MG63 (cell line): Measurements from ENCODE around the gene GRID2. TPM values are rescaled to one million over a fixed set of nuclear protein-coding genes. Genes with fewer than 3 reads are reported as not detected.

ENCODE experiments used
- DNase-seq: peaks from one replicate; pipeline ENCODE4 v3.0.0-alpha.2; 2020
- H3K27me3 ChIP-seq: fragments of 250-450 bp; sonication (Bioruptor Pico); 2 replicates; pipeline ENCODE4 v1.5.1; 2020; ENCODE audit warnings: mild to moderate bottlenecking, moderate library complexity
- H3K36me3 ChIP-seq: fragments of 250-450 bp; sonication (Bioruptor Pico); 2 replicates; pipeline ENCODE4 v1.5.1; 2020; ENCODE audit warnings: mild to moderate bottlenecking, moderate library complexity
- H3K4me3 ChIP-seq: fragments of 250-450 bp; sonication (Bioruptor Pico); 2 replicates; pipeline ENCODE4 v1.5.1; 2020; ENCODE audit warnings: mild to moderate bottlenecking, moderate library complexity
- H3K9me3 ChIP-seq: fragments of 250-450 bp; sonication (Bioruptor Pico); 2 replicates; pipeline ENCODE4 v1.5.1; 2020; ENCODE audit warnings: mild to moderate bottlenecking, moderate library complexity
- total RNA-seq: library from RNA; depleted of rRNA; stranded (reverse); fragments of >200 nt; shearing (Covaris generic); gene quantifications from 2 replicates; pipeline ENCODE4 v1.2.3, GENCODE V29; 2014; ENCODE audit warnings: low replicate concordance

The GRID2 gene
- total RNA-seq, 1 experiment from 2014 or later = not detected

DNA sequence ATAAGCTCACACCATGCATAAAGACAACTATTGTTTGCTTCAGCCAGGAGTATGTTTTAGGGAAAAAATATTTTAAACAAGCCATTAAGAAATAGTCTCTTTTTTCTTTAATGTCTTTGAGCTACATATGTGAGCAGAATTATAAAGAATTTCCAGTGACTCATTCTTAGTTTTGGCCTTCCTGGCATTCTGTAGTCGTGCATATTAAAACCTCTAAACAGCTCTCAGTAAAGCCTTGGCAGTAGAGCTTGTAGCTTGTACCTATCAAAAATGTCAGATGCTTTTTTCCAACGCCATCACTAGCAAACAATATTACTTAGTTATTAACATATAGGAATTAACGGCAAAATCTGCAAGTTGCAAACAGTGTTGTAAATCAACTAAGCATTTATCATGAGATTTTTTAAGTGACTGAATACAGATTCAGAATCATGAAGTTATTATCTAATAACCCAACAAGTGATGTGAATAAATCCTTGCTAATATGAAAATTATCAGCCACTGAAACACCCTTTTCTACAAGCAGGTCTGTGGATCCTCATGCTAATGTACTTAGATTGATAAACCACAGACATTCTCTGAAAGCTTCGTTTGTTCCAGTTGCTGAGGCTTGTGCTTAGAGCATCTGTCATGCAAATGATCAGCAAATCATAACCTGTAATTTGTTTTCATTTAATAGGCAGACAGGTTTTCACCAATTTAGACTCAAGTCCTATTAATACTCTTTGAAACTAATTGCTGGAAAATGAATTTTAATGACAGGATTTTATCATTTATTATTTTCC is 1112.8 kb downstream of the GRID2 start:
- Histone ChIP-seq H3K9me3 (no peaks in the 10 kb centered on the region), H3K4me3 (no peak overlapping the region), H3K36me3 (no peaks in the 10 kb centered on the region), H3K27me3 (no peaks in the 10 kb centered on the region)
- DNase-seq = no peak

- Histone ChIP-seq H3K4me3 (no peak overlapping the region), H3K36me3 (no peaks in the 10 kb centered on the region), H3K9me3 (no peaks in the 10 kb centered on the region), H3K27me3 (no peaks in the 10 kb centered on the region)
- no peak for DNase-seq
These were observed 1127.6 kb downstream of the GRID2 start for GRCh38 chr4:93431371-93431770.

DNA sequence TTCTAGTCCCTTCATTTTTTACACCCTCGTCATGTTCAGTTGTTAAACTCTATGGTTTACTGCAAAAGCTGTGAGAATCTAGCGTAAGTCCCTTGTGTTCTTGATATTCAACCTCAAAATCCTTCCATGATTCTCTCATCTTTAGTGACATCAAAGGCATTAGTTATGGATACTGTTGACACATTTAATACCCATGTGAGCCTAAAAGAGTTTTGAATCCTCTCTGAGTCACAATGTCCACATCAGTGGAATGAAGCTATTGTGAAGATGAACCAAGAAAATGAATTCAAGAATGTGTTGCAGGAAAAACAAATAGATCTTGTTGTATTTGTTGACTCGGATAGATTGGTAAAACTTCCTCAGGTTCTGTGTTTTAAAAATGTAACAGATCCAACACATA is 1130.1 kb downstream of the GRID2 start:
- no peaks in the 10 kb centered on the region for H3K9me3 ChIP-seq
- no peak overlapping the region for H3K4me3 ChIP-seq
- no peaks in the 10 kb centered on the region for H3K36me3 ChIP-seq
- no peak for DNase-seq
- no peaks in the 10 kb centered on the region for H3K27me3 ChIP-seq

- no peaks in the 10 kb centered on the region for H3K36me3 ChIP-seq
- no peak overlapping the region for H3K4me3 ChIP-seq
- H3K27me3 ChIP-seq = no peaks in the 10 kb centered on the region
- no peak for DNase-seq
- H3K9me3 ChIP-seq = no peaks in the 10 kb centered on the region
These were observed 1132.3 kb downstream of the GRID2 start for GRCh38 chr4:93436000-93436626.

DNA sequence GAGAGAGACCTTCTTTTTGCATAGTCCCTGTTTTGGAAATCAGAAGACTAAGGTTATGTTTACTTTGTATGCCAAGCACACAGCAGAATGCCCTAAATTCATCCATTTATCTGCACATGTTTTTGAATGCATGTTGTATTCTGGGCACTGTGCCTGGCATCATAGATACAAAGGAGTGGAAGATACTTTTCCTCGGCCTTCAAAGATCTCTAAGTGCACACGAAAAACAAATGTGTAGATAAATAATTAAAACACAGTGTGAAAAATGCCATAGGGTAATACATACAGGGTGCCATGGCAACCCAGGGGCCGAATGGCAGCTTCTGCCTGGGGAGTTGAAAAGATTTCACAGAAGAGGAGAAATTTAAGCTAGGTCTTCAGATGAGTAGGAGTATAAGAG is 1134.2 kb downstream of the GRID2 start:
- Histone ChIP-seq H3K36me3 (no peaks in the 10 kb centered on the region), H3K4me3 (no peak overlapping the region), H3K27me3 (no peaks in the 10 kb centered on the region), H3K9me3 (no peaks in the 10 kb centered on the region)
- no peak for DNase-seq

DNA sequence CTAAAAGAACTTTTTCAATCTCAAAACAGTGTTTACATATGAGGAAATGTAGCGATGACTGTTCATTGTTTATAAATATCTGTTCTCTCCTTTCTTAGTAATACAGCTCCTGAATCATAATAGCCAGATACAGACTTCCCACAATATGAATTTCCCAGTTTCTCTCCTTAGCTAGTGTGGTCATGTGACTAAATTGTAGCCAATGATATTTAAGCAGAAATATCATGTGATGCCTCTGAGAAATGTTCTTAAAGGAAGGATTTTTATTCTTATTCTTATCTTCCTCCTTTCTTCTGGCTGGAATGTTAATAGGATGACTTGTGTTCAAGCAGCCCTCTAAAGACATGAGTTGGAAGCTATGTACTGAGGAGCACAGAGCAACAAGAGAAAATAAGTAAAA is 1141.1 kb downstream of the GRID2 start:
- Histone ChIP-seq H3K27me3 (no peaks in the 10 kb centered on the region), H3K36me3 (no peaks in the 10 kb centered on the region), H3K4me3 (no peak overlapping the region), H3K9me3 (no peaks in the 10 kb centered on the region)
- no peak for DNase-seq

DNA sequence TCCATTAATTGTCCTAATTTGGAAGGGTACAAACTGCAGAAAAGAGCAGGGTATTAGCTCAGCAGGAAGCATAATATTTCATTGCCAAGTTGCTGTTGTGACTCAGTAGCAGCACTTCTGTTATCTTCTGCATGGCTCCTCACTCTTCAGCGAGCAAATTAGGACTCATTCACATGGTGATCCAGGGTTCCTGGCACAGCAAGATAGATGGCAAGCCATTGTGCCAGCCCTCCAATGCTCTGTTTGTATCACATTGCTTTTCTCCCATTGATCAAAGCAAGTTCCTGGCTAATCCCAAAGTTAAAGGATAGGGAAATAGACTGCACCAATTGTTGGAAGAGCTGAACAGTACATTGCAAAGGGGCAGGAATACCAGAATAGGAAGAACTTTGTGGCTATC is 1142.3 kb downstream of the GRID2 start:
- Histone ChIP-seq H3K36me3 (no peaks in the 10 kb centered on the region), H3K27me3 (no peaks in the 10 kb centered on the region)

DNA sequence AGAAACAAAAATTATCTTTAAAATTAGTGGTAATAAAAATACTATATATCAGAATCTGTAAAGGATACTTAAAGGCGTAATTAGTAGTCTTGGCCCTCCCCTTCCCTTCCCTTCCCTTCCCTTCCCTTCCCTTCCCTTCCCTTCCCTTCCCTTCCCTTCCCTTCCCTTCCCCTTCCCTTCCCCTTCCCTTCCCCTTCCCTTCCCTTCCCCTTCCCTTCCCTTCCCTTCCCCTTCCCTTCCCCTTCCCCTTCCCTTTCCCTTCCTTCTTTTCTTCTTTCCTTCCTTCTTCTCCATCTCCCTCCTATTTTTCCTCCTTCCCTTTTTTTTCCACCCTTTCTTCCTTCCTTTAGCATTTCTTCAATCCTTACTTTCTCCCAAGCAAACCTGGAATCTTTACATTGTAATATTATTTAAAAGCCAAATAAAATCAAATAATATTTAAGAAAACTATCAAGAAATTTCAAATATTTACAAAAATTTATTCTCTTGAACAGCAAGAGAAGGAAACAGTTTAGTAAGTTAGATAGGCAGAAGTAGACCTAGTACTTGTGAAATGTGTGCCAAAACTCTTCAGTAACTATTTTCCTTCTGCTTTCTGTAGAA is 1145.0 kb downstream of the GRID2 start:
- no peak for DNase-seq
- H3K9me3 ChIP-seq = no peaks in the 10 kb centered on the region
- H3K36me3 ChIP-seq = no peaks in the 10 kb centered on the region
- no peaks in the 10 kb centered on the region for H3K27me3 ChIP-seq
- no peak overlapping the region for H3K4me3 ChIP-seq

More for the DNA sequence above, 1142.3 kb downstream of the GRID2 start:
- peak; percentile 13 for DNase-seq
- H3K9me3 ChIP-seq = no peaks in the 10 kb centered on the region
- H3K4me3 ChIP-seq = no peak overlapping the region

- no peaks in the 10 kb centered on the region for H3K27me3 ChIP-seq
- H3K36me3 ChIP-seq = no peaks in the 10 kb centered on the region
- no peak for DNase-seq
- H3K9me3 ChIP-seq = no peaks in the 10 kb centered on the region
- no peak overlapping the region for H3K4me3 ChIP-seq
These were observed 1148.2 kb downstream of the GRID2 start for GRCh38 chr4:93451954-93452353.

GRCh38 chr4:93461541-93461940 is 1157.8 kb downstream of the GRID2 start:
- no peaks in the 10 kb centered on the region for H3K9me3 ChIP-seq
- no peaks in the 10 kb centered on the region for H3K27me3 ChIP-seq
- DNase-seq = no peak
- H3K36me3 ChIP-seq = no peaks in the 10 kb centered on the region
- H3K4me3 ChIP-seq = no peak overlapping the region

GRCh38 chr4:93466446-93466845 is 1162.7 kb downstream of the GRID2 start:
- H3K9me3 ChIP-seq = no peaks in the 10 kb centered on the region
- no peaks in the 10 kb centered on the region for H3K36me3 ChIP-seq
- H3K4me3 ChIP-seq = no peak overlapping the region
- no peak for DNase-seq
- H3K27me3 ChIP-seq = no peaks in the 10 kb centered on the region

- H3K27me3 ChIP-seq = no peaks in the 10 kb centered on the region
- DNase-seq = no peak
- no peak overlapping the region for H3K4me3 ChIP-seq
- H3K9me3 ChIP-seq = no peaks in the 10 kb centered on the region
- H3K36me3 ChIP-seq = no peaks in the 10 kb centered on the region
These were observed 1163.9 kb downstream of the GRID2 start for GRCh38 chr4:93467484-93468155.

GRCh38 chr4:93469560-93469959 is 1165.8 kb downstream of the GRID2 start:
- DNase-seq = no peak
- Histone ChIP-seq H3K9me3 (no peaks in the 10 kb centered on the region), H3K27me3 (no peaks in the 10 kb centered on the region), H3K4me3 (no peak overlapping the region), H3K36me3 (no peaks in the 10 kb centered on the region)

DNA sequence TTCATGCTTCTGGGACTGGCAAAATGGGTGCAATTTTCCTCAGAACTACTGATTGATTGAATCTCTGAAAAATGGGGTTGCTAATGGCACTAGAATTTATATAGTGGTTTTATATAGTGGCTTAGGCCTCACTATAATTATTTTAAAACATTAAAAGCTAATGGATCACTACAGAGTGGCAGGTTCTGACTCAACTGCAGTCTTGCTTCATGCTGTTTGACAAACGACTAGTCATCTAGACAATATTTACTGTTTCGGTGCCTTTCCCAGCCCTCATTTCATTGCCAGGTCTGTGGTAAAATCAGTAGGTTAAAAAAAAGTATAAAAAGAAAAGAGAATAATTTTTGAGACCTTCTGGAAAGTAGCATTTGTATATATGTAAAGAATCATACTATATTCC is 1172.0 kb downstream of the GRID2 start:
- H3K27me3 ChIP-seq = no peaks in the 10 kb centered on the region
- H3K36me3 ChIP-seq = no peaks in the 10 kb centered on the region
- H3K9me3 ChIP-seq = no peaks in the 10 kb centered on the region
- no peak overlapping the region for H3K4me3 ChIP-seq
- no peak for DNase-seq

- H3K27me3 ChIP-seq = no peaks in the 10 kb centered on the region
- no peaks in the 10 kb centered on the region for H3K36me3 ChIP-seq
- H3K4me3 ChIP-seq = no peak overlapping the region
- H3K9me3 ChIP-seq = no peaks in the 10 kb centered on the region
- DNase-seq = no peak
These were observed 1175.0 kb downstream of the GRID2 start for GRCh38 chr4:93478805-93479204.

DNA sequence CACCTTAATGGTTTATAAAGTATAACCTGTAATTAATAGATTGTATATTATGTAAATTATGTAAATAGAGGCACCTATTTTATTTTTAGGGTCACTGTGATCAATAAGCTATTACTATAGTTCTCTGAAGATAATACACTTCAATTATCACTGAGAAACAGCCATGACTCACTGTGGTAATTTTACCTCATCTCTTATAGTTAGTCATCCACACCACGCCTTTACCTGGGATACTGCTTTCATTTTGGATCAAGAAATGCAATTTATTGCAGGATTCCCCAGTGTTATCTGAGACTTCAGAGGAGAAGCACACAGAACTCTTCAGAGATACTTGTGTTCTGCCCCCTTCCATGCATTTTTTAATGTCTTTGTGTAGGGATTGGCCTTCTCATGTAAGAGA is 1176.7 kb downstream of the GRID2 start:
- H3K9me3 ChIP-seq = no peaks in the 10 kb centered on the region

GRCh38 chr4:93495346-93495745 is 1191.6 kb downstream of the GRID2 start:
- Histone ChIP-seq H3K36me3 (no peaks in the 10 kb centered on the region), H3K4me3 (no peak overlapping the region), H3K27me3 (no peaks in the 10 kb centered on the region), H3K9me3 (no peaks in the 10 kb centered on the region)
- DNase-seq = no peak

More for the DNA sequence above, 1176.7 kb downstream of the GRID2 start:
- Histone ChIP-seq H3K36me3 (no peaks in the 10 kb centered on the region), H3K4me3 (no peak overlapping the region), H3K27me3 (no peaks in the 10 kb centered on the region)
- no peak for DNase-seq
